Caco-2 (cell line): ENCODE results near the gene RAD51C. TPM values are rescaled to one million over a fixed set of nuclear protein-coding genes. Genes with fewer than 3 reads are reported as not detected.
A peak's percentile ranks its signal among the peaks of the same experiment; 100 is the strongest.
"Not testable (repeated sequence)": the region's sequence is repeated elsewhere in the genome, so short reads cannot be mapped to it uniquely, and the experiment has no call there.

Source experiments
- BruUV-seq: library from RNA; stranded (reverse); fragments of 400-500 nt; replicated peaks from 2 replicates; lab custom pipeline; 2021; lab: Mats Ljungman, UMichigan
- CTCF ChIA-PET: fragments of 300-600 bp; sonication (Branson Sonifier 250); formaldehyde crosslinking; loops from one replicate; lab custom pipeline; 2022; ENCODE audit warnings: antibody characterized with exemption; lab: Charles Lee
- POLR2A ChIA-PET: fragments of 300-600 bp; sonication (Branson Sonifier 250); formaldehyde crosslinking; loops from one replicate; lab custom pipeline; 2022; ENCODE audit warnings: antibody characterized with exemption; lab: Charles Lee
- DNase-seq, 2 experiments: peaks; one replicate each; pipeline versions ENCODE4 v3.0.0 to v3.0.0-alpha.2; 2020 to 2022
- H3K27me3 ChIP-seq: replicated peaks from 2 replicates; pipeline ENCODE4 v1.6.0; 2011; ENCODE audit warnings: low read length; ENCODE audit not compliant: control insufficient read depth, insufficient read depth
- H3K36me3 ChIP-seq: 2 replicates; pipeline ENCODE4 v1.5.1; 2011; ENCODE audit warnings: low read length; ENCODE audit not compliant: control insufficient read depth, insufficient read depth
- H3K4me1 ChIP-seq: fragments of 250-450 bp; sonication (Bioruptor Pico); 2 replicates; pipeline ENCODE4 v1.5.1; 2020; ENCODE audit warnings: mild to moderate bottlenecking
- H3K4me3 ChIP-seq: 2 replicates; pipeline ENCODE4 v1.5.1; 2011; ENCODE audit warnings: low read depth, mild to moderate bottlenecking, control low read depth, low read length
- H3K9me3 ChIP-seq: fragments of 250-450 bp; sonication (Bioruptor Pico); 2 replicates; pipeline ENCODE4 v1.5.1; 2020; ENCODE audit warnings: mild to moderate bottlenecking, moderate library complexity
- H3K27ac Mint-ChIP-seq: one replicate; pipeline ENCODE4 v1.8.0; 2022; ENCODE audit warnings: mixed read lengths; ENCODE audit not compliant: unreplicated experiment
- H3K27me3 Mint-ChIP-seq: one replicate; pipeline ENCODE4 v1.8.0; 2022; ENCODE audit warnings: mixed read lengths; ENCODE audit not compliant: insufficient read depth, unreplicated experiment
- H3K36me3 Mint-ChIP-seq: one replicate; pipeline ENCODE4 v1.8.0; 2022; ENCODE audit warnings: mild to moderate bottlenecking, mixed read lengths; ENCODE audit not compliant: insufficient read depth, unreplicated experiment
- H3K4me1 Mint-ChIP-seq: one replicate; pipeline ENCODE4 v1.8.0; 2022; ENCODE audit warnings: low read depth, mixed read lengths; ENCODE audit not compliant: unreplicated experiment
- H3K4me3 Mint-ChIP-seq: one replicate; pipeline ENCODE4 v1.8.0; 2022; ENCODE audit warnings: mild to moderate bottlenecking, moderate library complexity, mixed read lengths; ENCODE audit not compliant: unreplicated experiment
- H3K9me3 Mint-ChIP-seq: one replicate; pipeline ENCODE4 v1.8.0; 2022; ENCODE audit warnings: mixed read lengths; ENCODE audit not compliant: unreplicated experiment
- intact Hi-C: fragments of 100-400 bp; cut with micrococcal nuclease; formaldehyde crosslinking; loops from one replicate; pipeline ENCODE4 v1.10.0; 2022; ENCODE audit not compliant: unreplicated experiment
- total RNA-seq: library from RNA; stranded (reverse); gene quantifications from 2 replicates; pipeline ENCODE4 v1.2.3, GENCODE V29; 2022
- TF ChIP-seq, protein P1 (sequence below), 2 experiments: fragments of 200-600 bp in 1 of 2; IDR thresholded peaks; 1 replicate in 1 of 2; 2 replicates in 1 of 2; pipeline versions ENCODE4 v1.5.1 to v1.8.0; 2011 to 2022; ENCODE audit warnings: antibody characterized with exemption in 1 of 2, control low read depth in 1 of 2, inconsistent platforms in 1 of 2, low read depth in 1 of 2, low read length in 1 of 2, mild to moderate bottlenecking in 1 of 2, moderate library complexity in 1 of 2; ENCODE audit not compliant: insufficient read depth in 1 of 2, severe bottlenecking in 1 of 2, unreplicated experiment in 1 of 2

RAD51C gene
- total RNA-seq, 1 experiment from 2014 or later = 61.2 TPM

DNA sequence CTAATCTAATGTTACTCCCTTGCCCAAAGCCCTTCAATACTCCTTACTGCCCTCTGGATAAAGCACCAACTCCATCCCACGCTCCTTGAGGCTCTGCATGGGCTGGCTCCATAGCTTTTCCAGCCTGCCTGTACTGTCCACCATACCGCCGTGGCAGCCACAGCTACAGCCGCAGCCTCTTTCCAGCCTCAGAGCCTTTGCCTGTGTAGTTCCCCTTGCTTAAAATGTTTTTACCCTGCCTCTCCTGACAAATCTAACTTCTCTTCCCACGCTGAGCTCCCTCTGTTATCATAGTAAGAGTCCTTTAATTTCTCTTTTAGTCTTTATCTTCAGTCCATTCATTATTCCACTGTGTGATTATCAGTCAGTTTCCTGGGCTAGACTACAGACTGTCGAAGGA lies 22.5 kb upstream of the RAD51C start:
- ChIA-PET CTCF (no interaction called here), POLR2A (interaction anchor here (0.5 to 1.4 kb wide), 3 partner anchors 12 to 38 kb away, joined by 4 to 8 read pairs (median 5); partner anchors contain the start of gene TEX14)
- Histone ChIP-seq H3K4me3 (no peak overlapping the region), H3K36me3 (no peaks in the 10 kb centered on the region), H3K4me1 (peaks cover 3% of the 10 kb centered on the region), H3K27me3 (no peaks in the 10 kb centered on the region), H3K9me3 (no peaks in the 10 kb centered on the region)
- H3K9me3 Mint-ChIP-seq = no peaks in the 10 kb centered on the region
- H3K4me3 Mint-ChIP-seq = no peak overlapping the region
- TF ChIP-seq, protein P1, sequence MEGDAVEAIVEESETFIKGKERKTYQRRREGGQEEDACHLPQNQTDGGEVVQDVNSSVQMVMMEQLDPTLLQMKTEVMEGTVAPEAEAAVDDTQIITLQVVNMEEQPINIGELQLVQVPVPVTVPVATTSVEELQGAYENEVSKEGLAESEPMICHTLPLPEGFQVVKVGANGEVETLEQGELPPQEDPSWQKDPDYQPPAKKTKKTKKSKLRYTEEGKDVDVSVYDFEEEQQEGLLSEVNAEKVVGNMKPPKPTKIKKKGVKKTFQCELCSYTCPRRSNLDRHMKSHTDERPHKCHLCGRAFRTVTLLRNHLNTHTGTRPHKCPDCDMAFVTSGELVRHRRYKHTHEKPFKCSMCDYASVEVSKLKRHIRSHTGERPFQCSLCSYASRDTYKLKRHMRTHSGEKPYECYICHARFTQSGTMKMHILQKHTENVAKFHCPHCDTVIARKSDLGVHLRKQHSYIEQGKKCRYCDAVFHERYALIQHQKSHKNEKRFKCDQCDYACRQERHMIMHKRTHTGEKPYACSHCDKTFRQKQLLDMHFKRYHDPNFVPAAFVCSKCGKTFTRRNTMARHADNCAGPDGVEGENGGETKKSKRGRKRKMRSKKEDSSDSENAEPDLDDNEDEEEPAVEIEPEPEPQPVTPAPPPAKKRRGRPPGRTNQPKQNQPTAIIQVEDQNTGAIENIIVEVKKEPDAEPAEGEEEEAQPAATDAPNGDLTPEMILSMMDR (IDR thresholded peaks at IDR 0.05; ENCODE audit: insufficient read depth in 1 of 2, low read depth in 1 of 2, low read length in 1 of 2, severe bottlenecking in 1 of 2, unreplicated experiment in 1 of 2) = no peak
- H3K27ac Mint-ChIP-seq = peak overlapping the region; percentile 40
- no peak for DNase-seq
- no TSS peak for BruUV-seq
- no peaks in the 10 kb centered on the region for H3K27me3 Mint-ChIP-seq
- H3K4me1 Mint-ChIP-seq = peaks cover 30% of the 10 kb centered on the region
- intact Hi-C loops = no loop called here
- no peaks in the 10 kb centered on the region for H3K36me3 Mint-ChIP-seq

DNA sequence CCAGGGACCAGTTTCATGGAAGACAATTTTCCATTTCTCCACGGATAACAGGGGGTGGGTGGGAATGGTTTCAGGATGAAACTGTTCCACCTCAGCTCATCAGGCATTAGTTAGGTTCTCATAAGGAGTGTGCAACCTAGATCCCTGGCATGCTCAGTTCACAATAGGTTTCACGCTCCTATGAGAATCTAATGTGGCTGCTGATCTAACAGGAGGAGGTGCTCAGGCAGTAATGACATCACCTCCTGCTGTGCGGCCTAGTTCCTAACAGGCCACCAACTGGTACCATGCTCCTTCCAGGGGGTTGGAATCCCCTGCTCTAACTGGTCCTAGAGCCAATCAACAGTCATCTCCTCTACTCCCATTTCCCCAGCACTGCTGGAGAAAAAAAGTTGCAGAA lies 20.4 kb upstream of the RAD51C start:
- H3K9me3 ChIP-seq = no peaks in the 10 kb centered on the region
- Mint-ChIP-seq H3K27me3 (no peaks in the 10 kb centered on the region), H3K9me3 (no peaks in the 10 kb centered on the region), H3K36me3 (no peaks in the 10 kb centered on the region), H3K4me3 (no peak overlapping the region), H3K4me1 (peaks cover 24% of the 10 kb centered on the region), H3K27ac (no peak overlapping the region)
- no peaks in the 10 kb centered on the region for H3K27me3 ChIP-seq
- intact Hi-C loops = no loop called here
- DNase-seq = no peak
- no TSS peak for BruUV-seq
- TF ChIP-seq, protein P1 (IDR thresholded peaks at IDR 0.05; ENCODE audit: insufficient read depth in 1 of 2, low read depth in 1 of 2, low read length in 1 of 2, severe bottlenecking in 1 of 2, unreplicated experiment in 1 of 2) = no peak
- no peak overlapping the region for H3K4me3 ChIP-seq
- ChIA-PET CTCF (no interaction called here), POLR2A (no interaction called here)
- H3K36me3 ChIP-seq = no peaks in the 10 kb centered on the region
- H3K4me1 ChIP-seq = peaks cover 3% of the 10 kb centered on the region

DNA sequence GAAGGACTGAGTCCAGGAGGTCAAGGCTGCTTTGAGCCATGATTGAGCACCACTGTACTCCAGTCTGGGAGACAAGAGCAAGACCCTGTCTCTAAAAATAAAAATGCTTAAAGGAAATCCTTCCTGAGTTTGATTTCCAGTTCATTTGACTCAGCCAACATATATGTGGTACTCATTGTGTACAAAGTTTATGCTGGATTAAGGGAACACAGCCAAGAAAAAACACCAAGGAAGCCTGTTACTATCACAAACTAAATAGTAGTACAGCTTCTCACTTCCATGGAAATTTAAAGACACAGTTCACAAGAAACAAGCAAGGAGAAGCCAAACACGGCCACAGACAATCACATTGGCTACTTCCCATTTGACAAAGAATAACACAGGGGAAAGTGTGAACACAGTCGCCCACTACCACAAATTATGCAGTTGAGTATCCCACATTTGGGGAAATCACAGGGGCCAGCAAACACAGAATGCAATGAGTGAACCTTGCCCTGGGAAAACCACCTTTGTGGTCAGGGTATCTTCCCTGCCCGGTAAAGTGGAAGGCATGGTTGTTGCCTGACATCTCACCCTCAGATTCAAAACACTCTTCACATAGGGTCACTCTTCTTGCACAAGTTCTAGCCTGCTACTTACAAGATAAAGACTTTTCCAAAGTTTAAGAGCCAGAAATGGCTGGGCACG lies 15.1 kb upstream of the RAD51C start:
- ChIA-PET CTCF (no interaction called here), POLR2A (no interaction called here)
- BruUV-seq = no TSS peak
- no peak overlapping the region for H3K4me3 Mint-ChIP-seq
- no peak overlapping the region for H3K4me3 ChIP-seq
- DNase-seq = no peak
- intact Hi-C loops = no loop called here
- peaks cover 4% of the 10 kb centered on the region; the same call in 1 of the 2 replicates for H3K4me1 ChIP-seq
- H3K9me3 Mint-ChIP-seq = no peaks in the 10 kb centered on the region
- no peaks in the 10 kb centered on the region for H3K27me3 ChIP-seq
- no peak overlapping the region for H3K27ac Mint-ChIP-seq
- no peaks in the 10 kb centered on the region for H3K9me3 ChIP-seq
- no peaks in the 10 kb centered on the region for H3K27me3 Mint-ChIP-seq
- TF ChIP-seq, protein P1 (IDR thresholded peaks at IDR 0.05; ENCODE audit: insufficient read depth in 1 of 2, low read depth in 1 of 2, low read length in 1 of 2, severe bottlenecking in 1 of 2, unreplicated experiment in 1 of 2) = no peak
- no peaks in the 10 kb centered on the region for H3K36me3 ChIP-seq
- peaks cover 10% of the 10 kb centered on the region for H3K36me3 Mint-ChIP-seq
- H3K4me1 Mint-ChIP-seq = peaks cover 13% of the 10 kb centered on the region

DNA sequence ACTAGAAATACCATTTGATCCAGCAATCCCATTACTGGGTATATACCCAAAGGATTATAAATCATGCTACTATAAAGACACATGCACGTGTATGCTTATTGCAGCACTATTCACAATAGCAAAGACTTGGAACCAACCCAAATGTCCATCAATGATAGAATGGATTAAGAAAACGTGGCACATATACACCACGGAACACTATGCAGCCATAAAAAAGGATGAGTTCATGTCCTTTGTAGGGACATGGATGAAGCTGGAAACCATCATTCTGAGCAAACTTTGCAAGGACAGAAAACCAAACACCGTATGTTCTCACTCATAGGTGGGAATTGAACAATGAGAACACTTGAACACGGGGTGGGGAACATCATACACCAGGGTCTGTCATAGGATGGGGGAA lies 14.1 kb upstream of the RAD51C start:
- H3K9me3 Mint-ChIP-seq, intact Hi-C loops, H3K4me1 ChIP-seq, H3K27ac Mint-ChIP-seq, DNase-seq, H3K36me3 ChIP-seq, H3K36me3 Mint-ChIP-seq, H3K4me3 ChIP-seq, H3K27me3 ChIP-seq, H3K4me3 Mint-ChIP-seq, CTCF ChIA-PET, H3K9me3 ChIP-seq, H3K27me3 Mint-ChIP-seq, BruUV-seq: not testable (repeated sequence)
- POLR2A ChIA-PET = interaction anchor here (0.8 to 1.9 kb wide), 2 partner anchors 19 to 47 kb away, joined by 3 to 13 read pairs; no protein-coding TSS in a partner anchor
- peaks cover 13% of the 10 kb centered on the region for H3K4me1 Mint-ChIP-seq
